KMS-11 (cell line): Measurements from ENCODE around the gene TCL1B.

Experiments used
- H2AFZ ChIP-seq: fragments of 200-600 bp; sonication (generic); 2 replicates; pipeline ENCODE4 v1.6.1; 2016; ENCODE audit warnings: antibody characterized with exemption, mixed run types, low read depth
- H3K27ac ChIP-seq: fragments of 200-600 bp; sonication (generic); 2 replicates; pipeline ENCODE4 v1.6.1; 2016; ENCODE audit warnings: mild to moderate bottlenecking, mixed run types
- H3K27me3 ChIP-seq: fragments of 200-600 bp; sonication (generic); 2 replicates; pipeline ENCODE4 v1.6.1; 2017; ENCODE audit warnings: mild to moderate bottlenecking, low read depth, mixed run types, moderate library complexity; ENCODE audit not compliant: insufficient read depth
- H3K36me3 ChIP-seq: fragments of 200-600 bp; sonication (generic); 2 replicates; pipeline ENCODE4 v1.6.1; 2017; ENCODE audit warnings: mild to moderate bottlenecking, mixed run types; ENCODE audit not compliant: insufficient read depth
- H3K4me1 ChIP-seq: fragments of 200-600 bp; sonication (generic); 2 replicates; pipeline ENCODE4 v1.6.1; 2016; ENCODE audit warnings: mild to moderate bottlenecking, low read depth, mixed run types; ENCODE audit not compliant: poor library complexity, severe bottlenecking
- H3K4me2 ChIP-seq: fragments of 200-600 bp; sonication (generic); 2 replicates; pipeline ENCODE4 v1.7.0; 2016; ENCODE audit warnings: mild to moderate bottlenecking, mixed run types
- H3K4me3 ChIP-seq: fragments of 200-600 bp; sonication (generic); IDR thresholded peaks from 2 replicates; pipeline ENCODE4 v1.6.1; 2017; ENCODE audit warnings: low read depth, low read length, mixed read lengths; ENCODE audit not compliant: insufficient read depth
- H3K79me2 ChIP-seq: fragments of 200-600 bp; sonication (generic); 2 replicates; pipeline ENCODE4 v1.6.1; 2016; ENCODE audit warnings: low read depth, mixed run types; ENCODE audit not compliant: insufficient read depth
- H3K9ac ChIP-seq: fragments of 200-600 bp; sonication (generic); 2 replicates; pipeline ENCODE4 v1.6.1; 2016; ENCODE audit warnings: mild to moderate bottlenecking, mixed run types
- H4K20me1 ChIP-seq: fragments of 200-600 bp; sonication (generic); 2 replicates; pipeline ENCODE4 v1.6.1; 2016; ENCODE audit warnings: mild to moderate bottlenecking, mixed run types; ENCODE audit not compliant: insufficient read depth
- CTCF ChIP-seq: fragments of 200-600 bp; sonication (generic); conservative IDR thresholded peaks from 2 replicates; pipeline ENCODE4 v1.6.1; 2017; ENCODE audit warnings: low read depth, mild to moderate bottlenecking, antibody characterized with exemption, low read length, moderate library complexity, mixed read lengths

The TCL1B gene

GRCh38 chr14:95649230-95649629 is 37.0 kb upstream of the TCL1B start:
- H3K9ac ChIP-seq = no peak overlapping the region
- H3K27ac ChIP-seq = no peak overlapping the region
- no peak overlapping the region for H2AFZ ChIP-seq
- no peaks in the 10 kb centered on the region for H3K36me3 ChIP-seq
- H4K20me1 ChIP-seq = no peaks in the 10 kb centered on the region
- no peaks in the 10 kb centered on the region for H3K4me1 ChIP-seq
- no peak overlapping the region for H3K4me3 ChIP-seq
- H3K79me2 ChIP-seq = no peaks in the 10 kb centered on the region
- H3K4me2 ChIP-seq = no peak overlapping the region
- H3K27me3 ChIP-seq = no peaks in the 10 kb centered on the region
- no peak for TF ChIP-seq CTCF

GRCh38 chr14:95651028-95651427 is 35.2 kb upstream of the TCL1B start:
- Histone ChIP-seq H3K9ac (no peak overlapping the region), H3K4me1 (no peaks in the 10 kb centered on the region), H3K4me3 (no peak overlapping the region), H3K27me3 (no peaks in the 10 kb centered on the region), H4K20me1 (no peaks in the 10 kb centered on the region), H3K79me2 (no peaks in the 10 kb centered on the region), H3K27ac (no peak overlapping the region), H2AFZ (no peak overlapping the region), H3K36me3 (no peaks in the 10 kb centered on the region), H3K4me2 (no peak overlapping the region)
- no peak for TF ChIP-seq CTCF

- no peak overlapping the region for H3K27ac ChIP-seq
- H2AFZ ChIP-seq = no peak overlapping the region
- H4K20me1 ChIP-seq = no peaks in the 10 kb centered on the region
- H3K79me2 ChIP-seq = no peaks in the 10 kb centered on the region
- H3K27me3 ChIP-seq = no peaks in the 10 kb centered on the region
- H3K4me1 ChIP-seq = no peaks in the 10 kb centered on the region
- no peak overlapping the region for H3K4me2 ChIP-seq
- no peak for TF ChIP-seq CTCF
- H3K9ac ChIP-seq = no peak overlapping the region
- H3K4me3 ChIP-seq = no peak overlapping the region
- H3K36me3 ChIP-seq = no peaks in the 10 kb centered on the region
Measured at GRCh38 chr14:95651821-95652583, 34.2 kb upstream of the TCL1B start.

- Histone ChIP-seq H3K4me2 (no peak overlapping the region), H3K4me3 (no peak overlapping the region), H3K4me1 (no peaks in the 10 kb centered on the region), H2AFZ (no peak overlapping the region), H3K79me2 (no peaks in the 10 kb centered on the region), H3K9ac (no peak overlapping the region), H3K36me3 (no peaks in the 10 kb centered on the region), H4K20me1 (no peaks in the 10 kb centered on the region), H3K27me3 (no peaks in the 10 kb centered on the region), H3K27ac (no peak overlapping the region)
- no peak for TF ChIP-seq CTCF
Measured at GRCh38 chr14:95652690-95653089, 33.5 kb upstream of the TCL1B start.
